Astrocyte of the cerebellum (primary cell): ENCODE data around the gene LYPD3.

ENCODE experiments used
- DNase-seq: peaks from one replicate; pipeline ENCODE4 v3.0.0-alpha.2; 2011; ENCODE audit warnings: low read depth
- H3K4me3 ChIP-seq: 2 replicates; pipeline ENCODE4 v1.5.1; 2011; ENCODE audit warnings: mild to moderate bottlenecking, low read depth, low read length, moderate library complexity
- in situ Hi-C: cut with HindIII; loops from 2 replicates; pipeline ENCODE4 v1.10.0; 2017; ENCODE audit warnings: low sequenced_read_pairs
- TF ChIP-seq, protein P1 (sequence below): IDR thresholded peaks from 2 replicates; pipeline ENCODE4 v1.5.1; 2012; ENCODE audit warnings: low read length, low read depth, moderate library complexity, mild to moderate bottlenecking; ENCODE audit errors: missing control alignments

Gene LYPD3

DNA sequence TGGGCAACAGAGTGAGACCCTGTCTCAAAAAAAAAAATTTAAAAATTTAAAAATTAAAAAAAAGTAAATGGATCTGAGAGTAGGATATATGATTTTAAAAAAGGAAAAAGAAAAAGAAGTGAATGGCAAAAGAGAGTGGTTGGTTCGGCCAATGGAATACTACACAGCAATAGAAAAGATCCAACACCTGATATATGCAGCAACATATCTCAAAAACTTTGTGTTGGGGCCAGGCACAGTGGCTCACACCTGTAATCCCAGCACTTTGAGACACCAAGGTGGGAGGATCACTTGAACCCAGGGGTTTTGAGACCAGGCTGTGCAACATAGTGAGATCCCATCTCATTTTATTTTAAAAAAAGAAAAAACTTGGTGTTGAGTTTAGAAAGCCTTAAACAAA lies 1.4 kb upstream of the LYPD3 start:
- DNase-seq, result no peak
- in situ Hi-C loops, result no loop called here
- TF ChIP-seq, protein P1, sequence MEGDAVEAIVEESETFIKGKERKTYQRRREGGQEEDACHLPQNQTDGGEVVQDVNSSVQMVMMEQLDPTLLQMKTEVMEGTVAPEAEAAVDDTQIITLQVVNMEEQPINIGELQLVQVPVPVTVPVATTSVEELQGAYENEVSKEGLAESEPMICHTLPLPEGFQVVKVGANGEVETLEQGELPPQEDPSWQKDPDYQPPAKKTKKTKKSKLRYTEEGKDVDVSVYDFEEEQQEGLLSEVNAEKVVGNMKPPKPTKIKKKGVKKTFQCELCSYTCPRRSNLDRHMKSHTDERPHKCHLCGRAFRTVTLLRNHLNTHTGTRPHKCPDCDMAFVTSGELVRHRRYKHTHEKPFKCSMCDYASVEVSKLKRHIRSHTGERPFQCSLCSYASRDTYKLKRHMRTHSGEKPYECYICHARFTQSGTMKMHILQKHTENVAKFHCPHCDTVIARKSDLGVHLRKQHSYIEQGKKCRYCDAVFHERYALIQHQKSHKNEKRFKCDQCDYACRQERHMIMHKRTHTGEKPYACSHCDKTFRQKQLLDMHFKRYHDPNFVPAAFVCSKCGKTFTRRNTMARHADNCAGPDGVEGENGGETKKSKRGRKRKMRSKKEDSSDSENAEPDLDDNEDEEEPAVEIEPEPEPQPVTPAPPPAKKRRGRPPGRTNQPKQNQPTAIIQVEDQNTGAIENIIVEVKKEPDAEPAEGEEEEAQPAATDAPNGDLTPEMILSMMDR, result no peak
- H3K4me3 ChIP-seq, result no peak overlapping the region

DNA sequence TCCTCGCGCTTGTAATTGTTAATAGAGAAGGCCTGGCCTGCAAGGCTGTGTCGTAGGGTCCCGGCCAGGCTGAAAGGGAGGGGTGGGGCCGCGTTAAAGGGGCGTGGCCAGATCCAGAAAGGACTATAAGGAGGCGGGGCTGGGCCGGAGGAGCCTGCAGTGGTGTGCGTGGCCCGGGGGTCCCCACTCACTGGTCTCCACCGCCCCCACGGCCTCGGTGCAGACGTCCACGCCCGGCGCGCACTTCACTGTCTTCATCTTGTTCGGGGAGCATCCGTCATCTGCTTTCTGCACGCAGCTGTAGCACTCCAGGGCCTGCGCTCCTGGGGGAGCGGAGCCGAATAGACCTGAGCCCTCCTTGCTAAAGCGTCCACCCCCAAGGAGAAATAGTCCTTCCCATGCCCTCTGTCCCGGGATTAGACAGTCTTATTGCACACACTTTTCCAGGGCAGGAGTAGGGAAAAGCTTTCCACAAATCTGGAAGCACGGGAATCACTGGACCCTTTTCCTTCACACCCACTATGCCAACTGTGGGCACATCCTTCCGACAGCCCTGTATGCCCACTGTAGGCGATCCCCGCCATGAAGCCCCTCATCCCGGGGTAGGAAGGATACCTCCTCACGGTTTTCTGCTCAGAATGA lies 1.2 kb downstream of the LYPD3 start:
- in situ Hi-C loops, result no loop called here
- peak overlapping the region; percentile 48 for H3K4me3 ChIP-seq
- DNase-seq, result no peak
- TF ChIP-seq, protein P1, result no peak

GRCh38 chr19:43463381-43464133 lies 1.9 kb downstream of the LYPD3 start:
- H3K4me3 ChIP-seq, result peak overlapping the region; percentile 48
- peak; percentile 52 for DNase-seq
- in situ Hi-C loops, result no loop called here
- TF ChIP-seq, protein P1, result no peak

- DNase-seq, result no peak
- in situ Hi-C loops, result no loop called here
- H3K4me3 ChIP-seq, result peak overlapping the region; percentile 48
- TF ChIP-seq, protein P1, result no peak
Measured at GRCh38 chr19:43462785-43463380, 2.5 kb downstream of the LYPD3 start.

- in situ Hi-C loops, result no loop called here
- H3K4me3 ChIP-seq, result no peak overlapping the region
- DNase-seq, result no peak
- TF ChIP-seq, protein P1, result no peak
Measured at GRCh38 chr19:43462383-43462782, 3.0 kb downstream of the LYPD3 start.

DNA sequence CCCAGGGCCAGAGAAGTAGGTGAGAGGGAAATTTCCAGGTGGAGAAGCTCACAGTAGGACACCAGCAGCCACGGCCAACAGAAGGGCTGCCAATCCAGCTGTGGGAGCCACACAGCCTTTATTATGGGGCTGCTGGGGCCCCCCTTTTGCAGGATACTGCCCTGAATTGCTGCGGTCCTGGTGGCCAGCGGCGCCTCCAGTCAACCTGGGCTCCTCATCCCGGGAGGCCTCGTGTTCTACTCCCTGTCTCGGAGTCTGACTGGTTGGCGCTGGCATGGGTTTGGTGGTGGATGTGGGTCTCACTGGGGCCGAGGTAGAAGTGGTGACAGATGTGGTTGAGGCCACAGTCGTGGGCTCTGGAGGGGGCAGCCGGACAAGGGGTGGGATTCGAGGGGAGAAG lies 4.1 kb downstream of the LYPD3 start:
- TF ChIP-seq, protein P1, result no peak
- no peak for DNase-seq
- no peak overlapping the region for H3K4me3 ChIP-seq
- in situ Hi-C loops, result no loop called here
